GM18507 (cell line): ENCODE results near the gene CSNK2A2.

Experiments
- DNase-seq: peaks from one replicate; pipeline ENCODE4 v3.0.0; 2011; ENCODE audit warnings: low read depth; ENCODE audit not compliant: insufficient read length; ENCODE audit errors: extremely low spot score
- FAIRE-seq: peaks from 2 replicates; lab custom pipeline; 2011; peaks lifted over from hg19 to GRCh38; lab: Jason Lieb, UNC

CSNK2A2 gene

DNA sequence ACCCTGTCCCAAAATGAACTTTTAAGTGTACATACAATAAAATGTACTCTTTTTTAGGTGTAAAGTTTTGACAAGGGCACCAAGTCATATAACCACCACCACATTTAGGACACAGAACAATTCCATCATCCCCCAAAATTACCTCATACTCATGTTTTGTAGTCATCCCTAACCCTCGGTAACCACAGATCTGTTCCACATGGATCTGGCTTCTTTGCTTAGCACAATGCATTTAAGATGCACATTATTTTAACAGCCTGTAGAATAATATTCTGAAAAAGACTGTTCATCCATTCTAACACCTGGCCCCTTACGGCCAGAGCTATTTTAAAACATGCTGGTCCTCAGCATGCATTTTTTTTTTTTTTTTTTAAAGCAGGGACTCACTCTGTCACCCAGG lies 43.6 kb downstream of the CSNK2A2 start:
- FAIRE-seq (no peak), DNase-seq (no peak)

DNA sequence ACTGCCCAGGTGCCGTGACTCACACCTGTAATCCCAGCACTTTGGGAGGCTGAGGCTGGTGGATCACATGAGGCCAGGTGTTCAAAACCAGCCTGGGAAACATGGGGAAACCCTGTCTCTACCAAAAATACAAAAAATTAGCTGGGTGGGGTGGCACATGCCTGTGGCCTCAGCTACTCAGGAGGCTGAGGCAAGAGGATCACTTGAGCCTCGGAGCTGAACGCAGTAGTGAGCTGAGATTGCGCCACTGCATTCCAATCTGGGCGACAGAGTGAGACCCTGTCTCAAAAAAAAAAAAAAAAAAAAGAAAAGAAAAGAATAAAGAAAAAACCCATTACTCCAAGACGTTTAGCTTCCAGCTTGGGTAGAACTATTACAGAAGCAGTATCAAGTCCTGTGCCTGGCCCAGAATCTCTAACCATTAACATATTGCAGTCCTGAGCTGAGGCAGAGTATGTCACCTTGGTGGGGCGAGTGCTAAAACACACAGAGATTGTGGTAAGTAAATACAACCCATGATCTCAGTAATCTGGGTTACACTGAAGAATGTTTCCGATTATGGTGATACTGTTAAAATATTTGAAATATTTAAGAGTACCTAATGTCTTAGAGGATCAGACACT lies 45.5 kb downstream of the CSNK2A2 start:
- DNase-seq, result no peak
- no peak for FAIRE-seq

- DNase-seq (no peak), FAIRE-seq (no peak)
Measured at GRCh38 chr16:58148526-58148925, 49.4 kb downstream of the CSNK2A2 start.

GRCh38 chr16:58148099-58148498 lies 49.8 kb downstream of the CSNK2A2 start:
- no peak for DNase-seq
- FAIRE-seq, result no peak

DNA sequence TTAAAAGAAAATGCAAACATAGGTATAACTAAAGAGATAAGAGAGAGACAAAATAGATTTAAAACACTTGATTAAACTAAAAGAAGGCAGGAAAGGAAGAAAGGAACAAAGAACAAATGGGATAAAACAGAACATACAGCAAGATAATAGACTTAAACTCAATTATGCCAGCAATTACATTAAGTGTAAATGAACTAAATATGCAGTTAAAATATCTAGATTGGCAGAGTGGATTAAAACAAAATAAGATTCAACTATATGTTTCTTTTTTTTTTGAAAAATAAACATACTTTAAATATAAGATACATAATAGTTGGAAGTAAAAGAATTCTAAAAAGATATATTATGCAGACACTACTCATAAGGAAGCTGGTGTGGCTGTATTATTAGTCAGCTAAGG lies 59.1 kb downstream of the CSNK2A2 start:
- no peak for FAIRE-seq

GRCh38 chr16:58137581-58137980 lies 60.3 kb downstream of the CSNK2A2 start:
- no peak for FAIRE-seq
- no peak for DNase-seq

More for the DNA sequence above, 59.1 kb downstream of the CSNK2A2 start:
- DNase-seq, result no peak

DNA sequence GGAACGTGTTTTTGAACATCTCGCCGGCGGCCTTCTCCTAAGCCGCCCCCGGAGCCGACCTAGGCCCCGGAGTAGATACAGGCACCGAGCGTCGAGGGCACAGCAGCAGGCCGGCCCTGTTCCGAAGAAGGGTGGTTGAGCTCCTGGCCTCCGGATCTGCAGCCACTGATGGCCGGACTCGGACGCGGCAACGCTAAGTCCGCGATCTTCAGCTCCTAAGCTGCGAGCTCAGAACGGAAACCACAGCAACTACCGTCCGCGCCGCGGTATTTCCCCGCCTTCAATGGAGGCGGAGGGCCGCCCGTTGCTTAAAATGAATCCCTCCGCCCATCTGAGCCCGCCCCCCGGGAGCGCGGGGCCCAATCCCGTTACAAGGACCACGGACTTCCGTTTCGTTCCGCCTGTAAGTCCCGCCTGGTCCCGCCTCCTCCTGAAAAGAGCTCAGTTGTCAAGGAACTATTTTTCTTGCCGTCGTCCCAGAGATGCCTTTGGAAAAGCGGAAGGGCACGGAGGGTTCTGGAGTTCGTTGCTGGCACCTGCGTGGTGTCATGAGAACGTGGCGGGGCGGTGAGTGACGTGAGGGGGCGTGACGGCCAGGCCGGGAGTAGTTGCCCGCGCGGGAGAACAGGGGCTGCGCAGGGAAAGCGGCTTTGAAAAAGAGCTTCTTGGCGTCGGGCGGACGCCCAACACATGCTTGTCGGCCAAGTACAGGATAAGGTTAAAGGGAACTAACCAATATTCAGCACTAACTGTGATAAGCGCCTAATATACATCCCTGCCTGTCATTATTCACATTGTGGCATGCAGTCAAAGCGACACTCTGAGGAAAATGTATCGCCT lies 68.6 kb downstream of the CSNK2A2 start, which contains the start of gene CFAP20:
CFAP20 (minus strand) TSS at position 285 of the 840 bp plus-strand sequence; CDS start at position 19, 266 bp downstream.
- peak; percentile 83 for DNase-seq
- peak; percentile 98 for FAIRE-seq

DNA sequence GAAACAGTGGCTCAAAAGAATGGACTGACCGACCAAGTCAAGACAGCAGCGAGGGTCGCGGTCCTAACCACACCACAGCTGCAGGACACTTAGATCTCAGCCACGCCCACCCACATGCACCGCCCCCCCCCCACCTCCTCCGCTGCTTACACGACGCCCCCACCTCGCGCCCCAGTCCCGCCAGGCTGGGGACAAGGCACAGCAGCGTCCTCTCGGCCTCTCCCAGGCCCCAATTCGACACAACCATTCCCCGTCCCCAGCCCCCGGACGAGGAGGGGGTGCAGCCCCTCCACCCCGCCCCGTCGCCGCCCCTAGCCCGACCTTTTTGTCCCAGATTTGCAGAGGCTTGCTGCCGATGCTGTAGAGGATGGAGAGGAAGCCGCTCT lies 69.2 kb downstream of the CSNK2A2 start:
- FAIRE-seq, result no peak
- no peak for DNase-seq

DNA sequence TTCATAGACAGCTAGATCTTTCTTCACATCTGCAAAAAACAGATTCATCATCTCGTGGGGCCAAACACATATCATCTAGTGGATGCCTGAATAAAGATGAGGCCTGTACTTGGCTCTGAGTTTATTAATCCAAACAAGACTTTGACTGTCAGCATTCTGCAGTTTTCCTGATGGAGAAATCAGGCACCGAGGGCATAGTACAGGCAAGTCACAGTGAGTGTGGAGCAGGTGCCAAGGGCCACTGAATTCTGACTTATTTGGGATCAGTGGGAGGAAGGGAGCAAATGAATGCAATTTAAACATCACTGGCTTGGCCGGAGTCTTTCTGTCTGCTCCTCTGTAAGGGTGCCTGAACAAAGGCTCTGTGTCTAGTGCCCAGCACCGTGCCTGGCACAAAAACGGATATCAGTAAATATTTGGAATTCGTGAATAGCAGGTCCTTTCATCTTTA lies 69.7 kb downstream of the CSNK2A2 start:
- FAIRE-seq (no peak), DNase-seq (no peak)

DNA sequence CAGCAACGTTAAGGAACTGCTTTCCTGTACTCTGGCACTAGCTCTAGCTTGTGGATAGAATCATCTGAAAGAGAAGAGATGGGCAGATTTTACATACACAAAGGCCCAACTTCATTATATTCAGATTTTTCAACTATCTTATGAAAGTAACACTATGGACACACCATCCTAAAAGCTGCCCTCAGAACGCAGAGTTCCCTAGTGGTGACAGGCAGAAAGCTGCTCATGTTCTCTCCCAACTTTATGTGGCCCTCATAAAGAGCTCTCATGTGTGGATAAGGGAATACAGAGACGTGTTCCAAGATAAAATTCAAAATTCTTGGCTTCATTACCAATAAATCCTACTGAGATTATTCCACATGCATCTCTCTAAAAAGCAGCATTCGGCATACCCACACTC lies 70.3 kb downstream of the CSNK2A2 start:
- DNase-seq, result no peak

DNA sequence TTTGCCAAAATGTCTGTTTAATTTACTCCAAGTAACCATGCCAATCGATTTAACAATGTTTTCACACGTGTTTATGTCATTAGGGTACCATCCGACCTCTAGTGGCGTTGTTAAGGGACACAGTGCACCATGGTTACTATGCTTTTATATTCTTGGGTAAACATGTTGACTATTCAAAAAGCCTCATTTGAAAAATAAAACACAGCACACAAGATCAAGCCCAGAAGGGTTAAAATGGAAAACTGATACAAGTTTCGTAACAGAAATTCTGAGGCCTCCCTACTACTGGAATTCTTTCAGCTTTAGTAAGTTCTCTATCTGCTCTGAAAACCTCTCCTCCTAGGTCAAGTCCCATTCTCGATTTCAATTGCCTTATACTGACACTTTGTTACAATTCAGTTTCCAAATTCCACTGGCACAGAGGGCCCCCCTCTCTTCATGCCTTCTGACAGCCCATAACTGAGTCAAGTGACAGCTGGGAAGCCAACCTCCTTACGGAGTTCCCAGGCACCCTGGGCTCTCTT lies 70.8 kb downstream of the CSNK2A2 start:
- FAIRE-seq, result peak; percentile 59
- no peak for DNase-seq

More for the DNA sequence above, 70.3 kb downstream of the CSNK2A2 start:
- FAIRE-seq, result no peak

DNA sequence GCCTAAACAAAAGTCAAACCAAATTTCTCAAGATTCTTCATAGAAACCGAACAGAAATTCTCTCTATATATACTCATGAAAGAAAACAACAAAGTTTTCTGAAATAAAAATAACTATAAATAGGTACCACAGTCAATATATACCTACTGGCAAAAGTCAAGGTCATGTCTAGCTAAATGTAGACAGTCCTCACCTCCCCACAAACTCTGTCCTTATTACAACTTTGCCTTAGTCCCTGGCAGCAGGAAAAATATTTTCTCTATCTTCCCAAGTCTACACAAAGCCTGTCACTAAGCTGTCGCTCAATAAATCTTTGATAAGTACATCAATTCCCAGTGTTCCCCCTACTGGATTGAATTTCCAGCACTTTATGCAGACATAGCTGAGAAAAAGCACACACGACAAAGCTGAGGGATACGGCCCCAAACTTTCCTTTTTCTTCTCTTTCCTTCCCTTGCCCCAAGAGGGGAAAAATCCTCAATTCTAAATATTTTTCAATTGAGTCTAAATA lies 71.4 kb downstream of the CSNK2A2 start:
- DNase-seq, result no peak
- FAIRE-seq, result no peak

GRCh38 chr16:58125781-58126335 lies 72.0 kb downstream of the CSNK2A2 start:
- FAIRE-seq (no peak), DNase-seq (no peak)

DNA sequence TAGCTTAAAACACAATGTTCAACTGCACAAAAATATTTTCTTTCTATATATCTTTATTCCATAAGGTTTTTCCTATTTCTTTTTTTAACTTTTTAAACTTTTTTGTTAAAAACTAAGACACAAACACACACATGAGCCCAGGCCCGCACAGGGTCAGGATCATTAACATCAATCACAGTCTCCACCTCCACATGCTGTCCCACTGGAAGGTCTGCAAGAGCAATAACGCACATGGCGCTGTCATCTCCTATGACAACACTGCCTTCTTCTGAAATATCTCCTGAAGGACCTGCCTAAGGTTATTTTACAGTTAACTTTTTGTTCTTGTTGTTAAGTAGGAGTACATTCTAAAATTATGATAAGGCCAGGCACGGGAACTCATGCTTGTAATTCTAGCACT lies 72.9 kb downstream of the CSNK2A2 start:
- FAIRE-seq (no peak), DNase-seq (no peak)

DNA sequence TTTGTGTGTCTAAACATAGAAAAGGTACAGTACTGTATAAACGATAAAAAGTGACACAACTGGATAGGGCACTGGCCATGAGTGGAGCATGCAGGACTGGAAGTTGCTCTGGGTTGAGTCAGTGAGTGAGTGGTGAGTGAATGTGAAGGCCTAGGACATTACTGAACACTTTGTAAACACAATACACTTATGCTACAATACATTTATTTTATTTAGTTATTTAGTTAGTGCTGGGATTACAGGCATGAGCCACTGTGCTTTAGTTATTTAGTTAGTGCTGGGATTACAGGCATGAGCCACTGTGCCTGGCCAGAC lies 73.3 kb downstream of the CSNK2A2 start:
- DNase-seq (no peak), FAIRE-seq (no peak)

GRCh38 chr16:58123896-58124600 lies 73.9 kb downstream of the CSNK2A2 start:
- FAIRE-seq (no peak), DNase-seq (no peak)

DNA sequence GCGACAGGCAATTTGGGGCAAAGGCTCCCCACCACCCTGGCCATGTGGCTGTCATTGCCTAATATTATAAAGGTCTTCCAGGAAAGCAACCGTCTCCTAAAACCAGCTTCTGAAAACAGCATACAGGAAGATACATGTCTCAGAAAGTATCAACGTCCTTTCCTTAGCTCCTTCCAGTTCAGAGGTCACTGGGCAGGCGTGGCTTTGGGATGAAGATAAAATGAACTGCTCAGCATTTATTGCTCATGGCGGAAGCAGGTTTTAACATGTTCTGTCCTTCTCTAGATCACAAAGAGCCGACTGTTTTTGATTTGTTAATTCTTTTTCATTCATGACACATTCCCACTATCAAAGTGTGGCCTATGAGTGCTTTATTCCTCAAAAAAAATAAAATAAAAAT lies 76.8 kb downstream of the CSNK2A2 start:
- DNase-seq (no peak), FAIRE-seq (no peak)

DNA sequence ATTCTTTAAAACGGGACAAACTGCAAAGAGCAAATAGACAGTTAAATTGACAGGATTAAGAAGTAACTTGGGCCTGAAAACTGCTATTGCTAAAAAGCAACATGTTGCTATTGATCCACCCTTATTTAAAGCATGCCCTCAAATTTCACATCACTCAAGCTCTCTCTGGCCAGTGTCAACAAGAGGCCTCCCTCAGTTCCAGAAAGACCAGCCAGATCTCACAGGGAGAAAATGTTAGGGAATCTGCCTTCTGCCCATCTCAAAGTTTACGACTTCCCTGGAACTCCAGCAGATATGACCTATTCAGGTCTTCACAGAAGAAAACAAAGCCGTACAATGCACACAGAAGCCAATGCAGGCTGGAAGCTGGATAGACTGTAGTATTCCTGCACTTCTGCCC lies 77.7 kb downstream of the CSNK2A2 start:
- DNase-seq (no peak), FAIRE-seq (no peak)

DNA sequence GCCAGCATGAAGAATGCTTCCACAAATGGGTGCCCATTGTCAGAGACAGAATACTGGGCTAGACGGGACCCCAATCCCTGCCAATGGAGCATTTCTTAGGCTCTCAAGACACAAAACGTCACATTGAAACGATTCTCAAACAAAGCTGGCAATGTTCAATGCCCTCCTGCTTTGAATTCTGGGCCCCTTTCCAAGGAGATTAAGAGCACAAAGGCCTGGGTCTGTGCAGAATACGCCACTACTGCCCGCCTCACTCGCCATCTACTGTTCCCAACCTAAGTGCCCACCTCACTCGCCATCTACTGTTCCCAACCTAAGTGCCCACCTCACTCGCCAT lies 78.4 kb downstream of the CSNK2A2 start:
- FAIRE-seq, result no peak

More for the DNA sequence above, 78.4 kb downstream of the CSNK2A2 start:
- no peak for DNase-seq
